ENCODE data around the gene HPCAL1. TPM values are rescaled to one million over a fixed set of nuclear protein-coding genes. Genes with fewer than 3 reads are reported as not detected.

Gene HPCAL1
- total and polyA plus RNA-seq, 2 of the 8 experiments (the other 6 are each of a cell fraction or from before 2014, with no cell fraction given), result 5.8 to 8.6 TPM

DNA sequence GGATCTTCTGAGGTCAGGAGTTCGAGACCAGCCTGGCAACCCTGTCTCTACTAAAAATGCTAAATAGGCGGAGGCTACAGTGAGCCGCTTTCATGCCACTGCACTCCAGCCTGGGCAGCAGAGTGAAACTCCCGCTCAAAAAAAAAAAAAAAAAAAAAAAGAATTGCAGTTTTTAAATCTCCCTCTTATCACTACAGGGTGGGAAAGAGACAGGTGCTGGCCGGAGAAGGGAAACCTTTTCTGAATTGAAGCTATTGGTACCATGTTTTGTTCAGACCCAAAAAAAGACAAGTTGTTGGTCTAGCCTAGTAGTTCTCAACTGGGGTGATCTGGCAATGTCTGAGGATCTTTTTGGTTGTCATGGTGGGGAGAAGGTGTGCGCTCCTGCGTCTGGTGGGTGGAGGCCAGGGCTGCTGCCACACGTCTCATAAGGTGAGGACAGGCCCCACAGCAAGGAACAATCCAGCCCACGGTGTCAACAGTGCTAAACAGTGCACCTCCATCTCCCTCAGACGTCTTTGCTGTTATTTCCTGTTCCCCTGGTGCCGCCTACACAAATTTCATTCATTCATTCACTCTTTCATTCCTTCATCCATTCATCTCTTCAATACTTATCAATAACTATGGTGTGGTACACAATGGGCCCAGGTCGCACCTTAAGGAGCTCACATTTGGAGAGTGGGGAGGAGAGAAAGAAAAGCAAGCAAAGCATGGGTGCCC lies 174.2 kb downstream of the HPCAL1 start (continued):
- TF ChIP-seq HDAC6 (IDR thresholded peaks at IDR 0.05; ENCODE audit: low read depth, low read length), result no peak
- TF ChIP-seq SP4 (IDR thresholded peaks at IDR 0.05; ENCODE audit: low read length), result no peak
- TF ChIP-seq SIRT6 (IDR thresholded peaks at IDR 0.05; ENCODE audit: low read length), result no peak
- no peak for TF ChIP-seq CHD2 (IDR thresholded peaks at IDR 0.05; ENCODE audit: low read length)
- no peak for TF ChIP-seq SP2 (IDR thresholded peaks at IDR 0.05; ENCODE audit: low read length)

Small RNA genes within 50 kb of the gene (small RNA-seq; reads per million reads assigned to genes)
- gene RF00432 (ENCODE audit: insufficient read depth), result not detected
- gene RN7SL66P (ENCODE audit: insufficient read depth), result not detected
- gene SNORA80B (ENCODE audit: insufficient read depth), result 1.0 reads per million

Other genes with a start within 250 kb of the HPCAL1 start
- 0.13 and 0.25 TPM in 2 replicates for gene CYS1, start 222.5 kb upstream of the HPCAL1 start, total RNA-seq (2021; fragmentation: NEBNext Ultra II Directional; extraction: Animal tissue kit (Norgen Biotek cat#: 25700))
- 0.09 and 0.57 TPM in 2 replicates for gene CYS1, start 222.5 kb upstream of the HPCAL1 start, polyA plus RNA-seq (2011; rRNA removed)
- 215 and 228 TPM in 2 replicates for gene RRM2, start 180.2 kb upstream of the HPCAL1 start, total RNA-seq (2021; fragmentation: NEBNext Ultra II Directional; extraction: Animal tissue kit (Norgen Biotek cat#: 25700))
- 37.7 and 58.8 TPM in 2 replicates for gene RRM2, start 180.2 kb upstream of the HPCAL1 start, polyA plus RNA-seq (2011; rRNA removed)
- 73.6 and 76.7 TPM in 2 replicates for gene ODC1, start 145.4 kb downstream of the HPCAL1 start, total RNA-seq (2021; fragmentation: NEBNext Ultra II Directional; extraction: Animal tissue kit (Norgen Biotek cat#: 25700))
- gene ODC1, start 145.4 kb downstream of the HPCAL1 start, polyA plus RNA-seq (2011; rRNA removed), result 39.9 and 57.2 TPM in 2 replicates